Non-pigmented ciliary epithelial cell (primary cell): ENCODE measurements around the gene MOCS1.

Experiments used
- DNase-seq: peaks from one replicate; pipeline ENCODE4 v3.0.0-alpha.2; 2010; ENCODE audit warnings: low read depth

The MOCS1 gene

GRCh38 chr6:39876111-39876510 lies 58.2 kb downstream of the MOCS1 start:
- no peak for DNase-seq

DNA sequence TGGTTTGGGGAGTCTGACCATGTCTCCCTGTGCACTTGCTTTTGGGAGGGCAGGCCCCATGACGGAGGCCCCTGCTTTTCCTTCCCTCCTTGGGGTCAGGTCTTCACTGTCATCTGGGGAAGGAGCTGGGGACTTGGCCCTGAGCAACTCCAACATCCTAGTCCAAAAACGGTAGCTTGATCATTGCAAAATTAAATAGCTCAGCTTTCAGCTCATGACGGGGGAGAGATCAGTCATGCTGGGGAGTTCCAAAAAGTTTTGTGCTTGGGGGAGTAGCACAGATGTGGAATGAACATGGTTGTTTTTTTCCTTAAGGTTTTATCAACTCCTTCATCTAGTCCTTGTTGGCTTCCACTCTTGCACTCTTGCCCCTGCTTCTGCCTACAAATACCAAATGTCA lies 60.8 kb downstream of the MOCS1 start:
- DNase-seq, result no peak

- no peak for DNase-seq
Observed at GRCh38 chr6:39870950-39871349, 63.3 kb downstream of the MOCS1 start.

- no peak for DNase-seq
Observed at GRCh38 chr6:39867592-39867991, 66.7 kb downstream of the MOCS1 start.

GRCh38 chr6:39865011-39865888 lies 69.0 kb downstream of the MOCS1 start:
- DNase-seq, result no peak

DNA sequence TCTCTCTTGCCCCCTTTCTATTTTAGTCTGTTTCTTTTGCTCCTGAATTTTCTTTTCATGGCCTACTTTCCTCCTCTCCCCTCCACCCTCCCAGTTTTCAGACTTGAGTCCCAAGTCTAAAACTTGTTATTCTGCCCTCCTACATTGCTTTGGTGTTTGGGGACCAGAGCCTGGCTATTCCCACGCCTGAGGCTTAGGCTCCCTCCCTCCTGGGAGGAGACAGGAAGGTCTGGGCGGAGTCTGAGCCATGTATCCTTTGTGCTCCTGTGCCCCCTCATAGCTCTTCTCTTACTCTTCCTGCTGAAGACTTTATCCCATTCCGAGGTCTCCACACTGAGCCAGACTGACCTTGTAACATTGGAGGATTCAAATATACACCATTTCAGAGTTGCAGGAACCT lies 72.6 kb downstream of the MOCS1 start:
- no peak for DNase-seq

DNA sequence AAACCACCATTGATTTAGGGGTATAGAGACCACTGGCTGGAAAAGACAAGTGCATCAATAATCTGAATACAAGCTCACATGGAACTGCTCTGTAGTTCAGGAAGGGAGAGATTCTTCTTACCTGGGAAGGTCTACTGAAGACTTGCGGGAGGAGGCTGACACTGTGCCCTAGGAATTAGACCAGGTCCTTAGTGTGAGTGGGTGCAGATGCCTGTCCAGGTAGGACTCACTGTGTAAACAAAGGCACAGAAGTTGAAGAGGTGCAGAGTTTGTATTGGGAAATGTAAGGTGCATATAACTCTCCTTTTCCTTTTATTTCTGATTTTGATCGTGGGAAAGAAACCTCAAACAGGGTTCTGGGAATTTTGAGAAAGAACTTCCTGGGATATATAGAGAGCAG lies 75.2 kb downstream of the MOCS1 start:
- no peak for DNase-seq

- DNase-seq, result no peak
Observed at GRCh38 chr6:39855356-39855995, 78.8 kb downstream of the MOCS1 start.
